ENCODE measurements around the gene CALHM4.

DNA sequence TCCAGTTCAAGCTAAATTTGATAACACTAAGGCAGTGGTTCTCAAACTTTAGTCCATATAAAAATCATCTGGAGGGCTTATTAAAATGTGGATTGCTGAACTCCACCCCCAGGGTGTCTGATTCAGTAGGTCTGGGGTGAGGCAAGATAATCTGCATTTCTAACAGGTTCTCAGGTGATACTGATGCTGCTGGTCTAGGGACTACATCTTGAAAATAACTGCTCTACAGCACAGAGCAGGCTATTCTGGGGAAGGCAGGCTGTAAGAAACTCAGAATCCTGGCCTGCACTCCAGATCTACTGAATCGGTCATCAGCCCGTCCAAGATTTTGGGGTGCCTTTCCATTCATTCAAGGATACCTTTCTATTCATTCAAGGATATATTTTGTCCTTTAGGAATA, 30.7 kb upstream of the CALHM4 start:
- TF ChIP-seq, protein P1, sequence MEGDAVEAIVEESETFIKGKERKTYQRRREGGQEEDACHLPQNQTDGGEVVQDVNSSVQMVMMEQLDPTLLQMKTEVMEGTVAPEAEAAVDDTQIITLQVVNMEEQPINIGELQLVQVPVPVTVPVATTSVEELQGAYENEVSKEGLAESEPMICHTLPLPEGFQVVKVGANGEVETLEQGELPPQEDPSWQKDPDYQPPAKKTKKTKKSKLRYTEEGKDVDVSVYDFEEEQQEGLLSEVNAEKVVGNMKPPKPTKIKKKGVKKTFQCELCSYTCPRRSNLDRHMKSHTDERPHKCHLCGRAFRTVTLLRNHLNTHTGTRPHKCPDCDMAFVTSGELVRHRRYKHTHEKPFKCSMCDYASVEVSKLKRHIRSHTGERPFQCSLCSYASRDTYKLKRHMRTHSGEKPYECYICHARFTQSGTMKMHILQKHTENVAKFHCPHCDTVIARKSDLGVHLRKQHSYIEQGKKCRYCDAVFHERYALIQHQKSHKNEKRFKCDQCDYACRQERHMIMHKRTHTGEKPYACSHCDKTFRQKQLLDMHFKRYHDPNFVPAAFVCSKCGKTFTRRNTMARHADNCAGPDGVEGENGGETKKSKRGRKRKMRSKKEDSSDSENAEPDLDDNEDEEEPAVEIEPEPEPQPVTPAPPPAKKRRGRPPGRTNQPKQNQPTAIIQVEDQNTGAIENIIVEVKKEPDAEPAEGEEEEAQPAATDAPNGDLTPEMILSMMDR (IDR thresholded peaks at IDR 0.05) = no peak
- no peak for TF ChIP-seq POLR2A (IDR thresholded peaks at IDR 0.05)
